B cell (primary cell): ENCODE results near the gene AGBL3.

Experiments
- CTCF ChIP-seq: fragments of 200-600 bp; IDR thresholded peaks from one replicate; pipeline ENCODE4 v1.8.0; 2022; ENCODE audit warnings: antibody characterized with exemption, mild to moderate bottlenecking
- EZH2 ChIP-seq: IDR thresholded peaks from 2 replicates; pipeline ENCODE4 v1.6.1; 2012; ENCODE audit warnings: borderline replicate concordance, low read depth, mild to moderate bottlenecking, moderate library complexity, low read length; ENCODE audit not compliant: insufficient read depth, poor library complexity, severe bottlenecking

GRCh38 chr7:135151132-135151531, 164.8 kb downstream of the AGBL3 start:
- no peak for TF ChIP-seq CTCF
- no peak for TF ChIP-seq EZH2
